ENCODE measurements around the gene UBL4B. TPM values are rescaled to one million over a fixed set of nuclear protein-coding genes. Genes with fewer than 3 reads are reported as not detected.

Gene UBL4B
- not detected for total RNA-seq

DNA sequence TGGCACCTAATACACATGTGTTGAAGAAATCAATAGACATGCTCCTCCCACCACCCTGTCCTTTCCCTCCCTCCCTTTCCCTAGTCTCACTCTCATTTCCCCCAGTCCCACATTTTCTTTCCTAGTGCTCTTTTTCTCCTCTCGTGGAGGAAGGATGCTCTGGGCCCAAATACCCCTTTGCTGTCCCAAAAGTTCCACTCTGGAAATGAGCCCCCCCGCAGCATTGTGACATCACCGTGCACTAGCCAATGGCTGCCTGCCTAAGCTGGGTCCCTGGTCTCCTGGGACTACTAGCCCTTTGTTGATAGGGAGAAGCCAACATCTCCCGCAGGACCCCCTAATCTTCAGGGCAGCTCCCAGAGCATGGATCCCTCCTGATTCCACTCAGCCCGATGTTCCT is at the start of gene UBL4B:
UBL4B (plus strand) TSS at position 301 of the 400 bp plus-strand sequence; CDS start at position 393, 92 bp downstream.
- Mint-ChIP-seq H3K36me3 (ENCODE audit: low read depth) (no peaks in the 10 kb centered on the region), H3K27me3 (peaks cover 16% of the 10 kb centered on the region), H3K4me1 (ENCODE audit: low read depth) (no peaks in the 10 kb centered on the region), H3K4me3 (no peak within 1 kb of the TSS), H3K27ac (no peak within 1 kb of the TSS), H3K9me3 (no peaks in the 10 kb centered on the region)
- ChIA-PET POLR2A (no interaction called here), CTCF (interaction anchor here (1.6 to 19.4 kb wide), 3 partner anchors 9 to 58 kb away, joined by 4 to 251 read pairs (median 9); no protein-coding TSS in a partner anchor)
- DNase-seq (no peak), ATAC-seq (no peak)
- TF ChIP-seq, protein P1, sequence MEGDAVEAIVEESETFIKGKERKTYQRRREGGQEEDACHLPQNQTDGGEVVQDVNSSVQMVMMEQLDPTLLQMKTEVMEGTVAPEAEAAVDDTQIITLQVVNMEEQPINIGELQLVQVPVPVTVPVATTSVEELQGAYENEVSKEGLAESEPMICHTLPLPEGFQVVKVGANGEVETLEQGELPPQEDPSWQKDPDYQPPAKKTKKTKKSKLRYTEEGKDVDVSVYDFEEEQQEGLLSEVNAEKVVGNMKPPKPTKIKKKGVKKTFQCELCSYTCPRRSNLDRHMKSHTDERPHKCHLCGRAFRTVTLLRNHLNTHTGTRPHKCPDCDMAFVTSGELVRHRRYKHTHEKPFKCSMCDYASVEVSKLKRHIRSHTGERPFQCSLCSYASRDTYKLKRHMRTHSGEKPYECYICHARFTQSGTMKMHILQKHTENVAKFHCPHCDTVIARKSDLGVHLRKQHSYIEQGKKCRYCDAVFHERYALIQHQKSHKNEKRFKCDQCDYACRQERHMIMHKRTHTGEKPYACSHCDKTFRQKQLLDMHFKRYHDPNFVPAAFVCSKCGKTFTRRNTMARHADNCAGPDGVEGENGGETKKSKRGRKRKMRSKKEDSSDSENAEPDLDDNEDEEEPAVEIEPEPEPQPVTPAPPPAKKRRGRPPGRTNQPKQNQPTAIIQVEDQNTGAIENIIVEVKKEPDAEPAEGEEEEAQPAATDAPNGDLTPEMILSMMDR (IDR thresholded peaks at IDR 0.05), result no peak
- intact Hi-C loops (cut with micrococcal nuclease), result no loop called here

DNA sequence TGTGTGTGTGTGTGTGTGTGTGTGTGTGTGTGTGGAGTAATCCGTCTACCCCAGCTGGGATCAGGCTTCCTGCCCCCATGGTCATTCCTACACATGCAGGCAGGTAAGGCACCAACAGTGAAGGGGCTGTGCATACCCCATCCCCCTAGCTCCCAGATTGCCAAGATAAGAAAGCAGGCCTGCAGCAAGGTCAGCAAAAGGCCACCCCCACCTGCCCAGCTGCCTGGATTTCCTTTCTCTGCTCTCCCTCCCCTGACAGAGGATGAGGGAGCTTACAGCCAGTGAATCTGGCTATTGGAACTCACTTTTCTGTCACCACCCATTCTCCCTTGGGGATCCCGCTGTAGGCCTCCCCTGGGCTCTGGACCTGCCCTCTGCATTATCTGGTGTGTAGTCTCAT is 49.6 kb upstream of the UBL4B start:
- Mint-ChIP-seq H3K4me1 (ENCODE audit: low read depth) (no peaks in the 10 kb centered on the region), H3K27me3 (peaks cover 14% of the 10 kb centered on the region), H3K9me3 (no peaks in the 10 kb centered on the region), H3K4me3 (no peak overlapping the region), H3K36me3 (ENCODE audit: low read depth) (peaks cover 5% of the 10 kb centered on the region), H3K27ac (no peak overlapping the region)
- ChIA-PET CTCF (interaction anchor here (0.7 to 11.0 kb wide), 6 partner anchors 13 to 55 kb away, joined by 3 to 163 read pairs (median 8); no protein-coding TSS in a partner anchor), POLR2A (interaction anchor here (0.6 kb wide), 1 partner anchor 312 kb away, joined by 3 read pairs; no protein-coding TSS in a partner anchor)
- TF ChIP-seq, protein P1 (IDR thresholded peaks at IDR 0.05), result no peak
- no peak for ATAC-seq
- DNase-seq, result no peak
- intact Hi-C loops (cut with micrococcal nuclease), result no loop called here

DNA sequence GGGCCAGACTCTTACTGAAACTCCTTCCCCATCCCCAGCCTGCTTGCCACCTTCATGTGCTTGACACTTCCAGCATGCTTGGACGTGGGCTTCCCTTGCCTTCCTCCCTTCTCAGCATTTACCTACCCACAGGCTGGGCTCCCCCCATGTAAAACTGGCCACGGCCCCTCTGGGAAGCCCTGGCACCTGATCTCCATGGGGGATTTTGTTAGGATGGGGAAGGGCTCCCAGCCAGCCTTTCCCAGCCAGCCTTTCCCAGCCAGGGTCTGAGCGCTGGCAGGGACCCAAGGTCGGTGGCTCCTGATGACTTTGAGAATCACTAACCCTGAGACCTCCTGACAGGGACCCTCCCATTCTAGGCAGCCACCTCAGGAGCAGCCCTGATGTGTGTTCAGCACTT is 48.5 kb upstream of the UBL4B start:
- peaks cover 24% of the 10 kb centered on the region for H3K27me3 Mint-ChIP-seq
- H3K4me1 Mint-ChIP-seq (ENCODE audit: low read depth), result peaks cover 6% of the 10 kb centered on the region
- ATAC-seq (no peak), DNase-seq (no peak)
- H3K9me3 Mint-ChIP-seq, result no peaks in the 10 kb centered on the region
- intact Hi-C loops (cut with micrococcal nuclease), result no loop called here
- H3K27ac Mint-ChIP-seq, result no peak overlapping the region
- TF ChIP-seq, protein P1 (IDR thresholded peaks at IDR 0.05), result no peak
- H3K36me3 Mint-ChIP-seq (ENCODE audit: low read depth), result peaks cover 5% of the 10 kb centered on the region
- ChIA-PET POLR2A (no interaction called here), CTCF (interaction anchor here (0.9 to 11.0 kb wide), 5 partner anchors 9 to 53 kb away, joined by 3 to 163 read pairs (median 4); no protein-coding TSS in a partner anchor)
- no peak overlapping the region for H3K4me3 Mint-ChIP-seq

GRCh38 chr1:110064576-110065337 is 47.5 kb upstream of the UBL4B start:
- ATAC-seq, result no peak
- no peaks in the 10 kb centered on the region for H3K9me3 Mint-ChIP-seq
- intact Hi-C loops (cut with micrococcal nuclease), result no loop called here

More at GRCh38 chr1:110064576-110065337, 47.5 kb upstream of the UBL4B start:
- Mint-ChIP-seq H3K4me1 (ENCODE audit: low read depth) (peaks cover 12% of the 10 kb centered on the region), H3K36me3 (ENCODE audit: low read depth) (peaks cover 5% of the 10 kb centered on the region), H3K4me3 (no peak overlapping the region), H3K27me3 (peaks cover 33% of the 10 kb centered on the region), H3K27ac (no peak overlapping the region)
- ChIA-PET POLR2A (no interaction called here), CTCF (interaction anchor here (0.9 to 11.0 kb wide), 6 partner anchors 8 to 52 kb away, joined by 3 to 163 read pairs (median 4); no protein-coding TSS in a partner anchor)
- no peak for DNase-seq
- TF ChIP-seq, protein P1 (IDR thresholded peaks at IDR 0.05), result no peak
